ENCODE data around the gene SLC44A4. TPM values are rescaled to one million over a fixed set of nuclear protein-coding genes. Genes with fewer than 3 reads are reported as not detected.

The SLC44A4 gene
- total RNA-seq, 1 experiment from 2014 or later = 124 TPM

DNA sequence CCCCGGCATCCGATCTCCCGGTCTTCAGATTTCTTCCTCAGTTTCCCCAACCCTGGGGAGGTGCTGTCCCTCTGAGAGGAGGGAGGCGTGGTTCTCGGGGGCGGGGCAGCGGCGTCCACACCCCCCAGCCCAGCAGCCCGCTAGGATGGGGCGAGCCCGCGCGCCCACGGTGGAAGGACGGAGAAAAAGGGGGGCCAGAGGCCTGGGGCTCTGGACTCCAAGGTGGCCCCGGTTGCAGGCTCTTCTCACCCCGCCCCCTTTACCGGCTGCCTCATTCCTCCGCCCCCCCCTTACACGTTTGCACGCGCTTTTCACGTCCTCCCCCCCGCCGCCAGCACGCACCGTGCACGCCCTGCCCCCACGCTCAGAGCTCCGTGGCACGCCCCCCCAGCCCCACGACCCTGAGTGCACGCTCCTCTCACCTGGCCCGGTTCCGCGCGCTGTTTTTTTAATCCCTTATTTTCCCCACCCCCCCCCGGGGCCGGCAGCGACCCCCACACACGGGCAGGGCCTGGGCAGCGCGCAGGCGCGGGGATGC is 22.7 kb upstream of the SLC44A4 start:
- peak; percentile 53 for DNase-seq (ENCODE audit: low spot score)

DNA sequence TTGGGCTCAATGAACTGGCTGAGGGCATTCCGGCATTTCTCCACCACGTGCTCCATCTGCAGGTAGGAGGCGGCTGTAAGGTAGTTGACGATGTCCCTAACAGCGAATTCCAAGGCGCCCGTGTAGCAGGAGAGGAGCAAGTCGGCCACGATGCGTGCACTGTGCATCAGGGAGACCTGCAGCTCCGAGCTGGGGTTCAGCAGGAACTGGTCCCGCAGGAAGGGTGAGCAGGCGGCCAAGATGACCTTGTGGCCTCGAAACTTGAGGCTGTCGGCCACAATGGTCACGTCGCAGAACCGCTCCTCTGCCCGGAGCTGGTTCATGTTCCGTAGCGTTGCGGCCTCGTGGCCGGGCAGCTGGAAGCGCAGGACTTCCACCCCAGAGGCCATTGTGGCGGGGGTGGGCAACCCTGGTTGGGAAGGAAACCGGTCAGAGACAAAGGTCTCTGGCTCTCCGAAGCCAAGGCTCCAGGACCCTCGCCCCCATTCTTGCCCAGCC is 22.2 kb upstream of the SLC44A4 start:
- peak; percentile 55 for DNase-seq (ENCODE audit: low spot score)

DNA sequence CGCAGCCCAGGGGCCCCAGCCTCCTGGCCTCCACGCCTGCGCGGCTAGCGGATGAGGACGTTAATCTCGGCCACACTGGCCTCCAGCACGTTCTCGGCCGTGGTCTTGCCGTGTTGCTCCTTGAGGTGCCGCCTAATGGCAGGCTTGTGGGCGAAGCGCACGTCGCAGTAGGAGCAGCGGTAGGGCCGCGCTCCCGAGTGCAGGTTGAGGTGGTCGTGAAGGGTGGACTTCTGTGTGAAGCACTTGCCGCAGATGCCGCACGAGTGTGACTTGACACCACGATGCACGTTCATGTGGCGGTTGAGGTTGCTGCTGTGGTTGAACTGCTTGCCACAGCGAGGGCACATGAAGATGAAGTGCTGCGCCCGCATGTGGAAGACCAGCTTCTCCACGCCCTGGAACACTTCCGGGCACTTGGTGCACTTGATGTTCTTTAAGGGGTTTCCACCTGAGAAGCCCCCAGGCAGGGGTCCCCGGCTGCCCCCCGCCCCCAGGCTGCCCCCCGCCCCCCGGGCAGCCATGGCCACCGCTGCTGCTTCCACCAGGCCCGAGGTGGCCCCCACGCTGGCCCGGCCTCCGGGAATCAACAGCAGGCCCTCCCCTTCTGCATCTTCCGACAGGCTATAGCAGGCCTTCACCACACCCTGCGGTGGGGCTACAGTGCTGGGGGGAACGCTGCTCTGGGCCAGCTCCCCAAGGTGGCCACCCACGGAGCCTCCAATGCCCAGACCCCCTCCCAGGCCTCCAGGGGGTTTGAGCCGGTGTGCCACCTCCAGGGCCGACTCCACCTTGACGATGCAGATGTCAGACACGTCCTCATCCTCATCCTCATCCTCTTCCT is 21.3 kb upstream of the SLC44A4 start:
- no peak for DNase-seq (ENCODE audit: low spot score)

DNA sequence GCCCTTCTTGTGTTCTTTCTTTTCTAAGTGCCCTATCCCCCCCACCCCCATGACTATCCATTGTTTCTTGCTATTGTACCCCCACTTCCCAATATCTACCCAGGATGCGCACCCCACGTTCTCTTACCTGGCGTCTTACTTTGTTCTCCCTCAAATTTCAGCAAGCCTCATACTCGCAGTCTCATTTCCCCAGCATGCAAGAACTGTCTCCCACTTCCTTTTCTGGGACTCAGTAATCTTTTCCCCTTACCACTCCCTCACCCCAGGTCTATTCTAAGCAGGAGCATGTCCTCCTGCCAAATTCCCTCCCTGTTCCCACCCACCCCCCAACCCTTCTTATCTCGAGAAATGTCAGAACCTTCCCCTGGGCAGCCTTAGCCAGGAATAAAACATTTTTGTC is 20.4 kb upstream of the SLC44A4 start:
- no peak for DNase-seq (ENCODE audit: low spot score)

DNA sequence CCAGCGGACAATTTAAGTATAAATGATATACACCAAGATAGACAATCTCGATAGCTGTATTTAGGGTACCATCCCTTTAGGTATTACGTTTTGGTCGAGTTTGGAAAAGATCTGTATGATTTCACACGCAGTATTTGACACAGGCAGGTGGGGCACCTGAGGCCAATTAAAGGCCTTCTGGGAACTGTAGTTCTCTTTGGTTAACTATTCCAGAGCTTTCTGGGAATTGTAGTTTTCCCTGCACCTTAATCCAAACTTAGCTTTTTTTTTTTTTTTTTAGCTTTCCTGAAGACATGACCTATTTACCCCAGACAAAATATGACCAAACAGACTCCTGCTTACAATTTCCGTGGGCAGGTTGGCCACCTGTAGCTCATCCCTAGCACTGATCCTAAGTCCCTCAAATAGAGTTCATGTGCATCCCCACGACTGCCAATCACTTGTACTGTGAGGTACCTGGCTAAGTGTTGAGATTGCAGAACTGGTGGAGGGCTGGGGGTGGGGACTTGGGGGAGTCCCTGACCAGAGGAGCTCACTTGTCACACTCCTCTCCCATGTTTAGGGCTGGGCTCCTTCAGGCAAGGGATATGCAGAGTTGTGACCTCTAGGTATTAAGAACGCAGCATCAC is 19.7 kb upstream of the SLC44A4 start:
- DNase-seq (ENCODE audit: low spot score) = peak; percentile 76

DNA sequence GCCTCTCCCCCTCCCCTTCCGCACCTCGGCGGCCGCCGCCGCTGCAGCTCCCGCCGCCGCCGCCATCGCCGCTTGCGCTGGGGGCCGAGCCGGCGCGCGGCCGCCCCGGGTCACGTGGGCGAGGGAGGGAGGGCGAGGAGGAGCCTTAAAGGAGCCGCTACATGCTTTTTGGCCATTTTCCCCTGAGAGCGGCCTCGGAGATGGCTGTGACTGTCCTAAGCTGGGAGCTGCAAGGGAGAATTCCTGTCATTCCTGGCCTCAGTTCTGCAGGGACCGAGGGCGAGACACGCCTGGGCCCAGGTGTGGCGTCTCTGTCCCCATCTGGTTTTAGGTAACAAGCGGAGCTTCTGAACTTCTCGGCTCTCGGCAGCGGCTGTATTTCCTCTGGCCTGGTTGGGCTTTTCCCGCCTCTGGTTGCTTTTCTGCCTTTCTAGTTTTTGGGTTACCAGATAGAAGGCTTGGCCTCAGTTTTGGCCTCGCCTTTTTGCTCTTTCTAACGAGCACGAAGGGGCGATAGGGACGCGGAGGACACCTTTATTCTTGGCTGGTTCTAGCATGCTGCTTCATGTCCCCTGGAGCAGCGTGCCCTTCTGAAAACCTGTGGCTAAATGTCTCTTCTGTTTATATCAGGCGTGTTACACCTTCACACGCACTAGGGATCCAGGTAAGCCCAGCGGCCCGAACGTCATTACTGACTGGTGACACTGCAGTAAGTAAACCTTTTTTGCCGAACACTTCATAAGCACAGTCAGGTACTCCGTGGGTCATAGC is 19.0 kb upstream of the SLC44A4 start, which contains the start of gene EHMT2:
Gene EHMT2 (minus strand): TSS at position 87 of the 771 bp plus-strand sequence. CDS start 21 bp downstream, at position 66.
- DNase-seq (ENCODE audit: low spot score) = peak; percentile 82

DNA sequence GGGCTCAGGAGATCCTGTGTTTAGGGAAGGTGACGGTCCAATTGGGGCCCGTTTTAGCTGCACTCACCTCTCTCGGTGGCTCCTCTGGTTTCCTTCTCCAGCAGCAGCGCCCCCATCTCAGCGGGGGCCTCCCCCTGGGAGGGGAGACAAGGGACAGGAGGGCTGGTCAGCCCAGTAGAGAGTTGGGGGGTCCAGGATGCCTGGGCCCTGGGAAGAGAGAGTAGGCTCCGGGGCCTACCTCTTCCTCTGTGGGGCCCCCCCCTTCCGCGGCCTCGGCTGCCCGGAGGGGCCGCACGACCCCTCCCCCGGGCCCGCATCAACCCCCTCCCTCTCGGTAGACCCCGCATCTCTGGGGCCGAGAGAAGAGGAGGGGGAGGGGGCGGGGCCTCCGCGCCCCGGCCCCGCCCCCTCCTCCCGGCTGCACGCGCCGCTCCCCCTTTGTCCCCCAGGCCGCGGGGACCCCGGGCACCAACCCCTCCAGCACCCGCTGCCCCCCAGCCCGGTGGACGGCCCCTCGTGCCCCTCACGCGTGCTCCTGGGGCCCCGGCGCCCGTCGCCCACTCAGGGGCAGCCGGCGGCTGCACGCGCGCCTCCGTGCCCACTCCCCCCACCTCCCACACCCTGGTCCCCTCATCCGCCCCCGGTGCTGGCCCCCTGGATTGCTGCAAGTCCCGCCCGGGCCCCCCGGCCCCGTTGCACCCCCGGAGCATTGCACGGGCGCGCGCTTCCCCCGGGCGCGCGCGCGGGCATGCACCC is 18.2 kb upstream of the SLC44A4 start:
- no peak for DNase-seq (ENCODE audit: low spot score)

DNA sequence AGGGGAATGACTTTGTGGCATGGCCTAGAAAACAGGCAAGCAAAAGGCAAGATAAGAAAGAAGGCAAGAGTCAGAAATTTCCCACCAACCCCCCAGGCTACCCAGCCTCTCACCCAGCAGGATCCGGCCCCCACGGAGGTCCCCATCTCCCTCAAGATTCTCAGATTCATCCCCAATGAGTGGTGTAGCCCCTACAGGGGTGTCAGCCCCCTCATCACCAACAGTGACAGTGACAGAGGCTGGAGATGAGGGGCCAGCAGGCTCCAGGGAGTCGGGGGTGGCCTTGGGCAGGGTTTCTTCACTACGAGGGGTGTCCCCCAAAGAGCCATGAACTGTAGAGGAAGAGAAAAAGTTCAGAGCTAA is 17.7 kb upstream of the SLC44A4 start:
- no peak for DNase-seq (ENCODE audit: low spot score)

DNA sequence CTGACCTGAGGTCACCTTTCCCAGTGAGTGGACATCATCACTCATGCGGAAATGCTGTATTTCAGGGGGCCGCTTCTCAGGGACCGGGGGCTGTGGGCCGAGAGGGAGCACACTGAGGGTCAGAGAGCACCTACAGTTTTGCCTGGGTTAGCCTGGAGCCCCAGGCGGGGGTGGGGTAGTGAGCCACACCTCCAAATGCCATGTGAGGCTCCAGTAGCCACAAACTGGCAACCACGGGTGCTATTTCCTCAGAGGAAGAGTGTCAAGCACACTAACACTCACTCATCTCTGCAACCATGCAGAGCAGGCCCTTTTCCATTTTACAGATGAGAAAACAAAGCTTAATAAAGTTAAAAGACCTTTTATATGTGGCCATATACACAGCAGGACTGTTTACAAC is 14.0 kb upstream of the SLC44A4 start:
- no peak for DNase-seq (ENCODE audit: low spot score)

DNA sequence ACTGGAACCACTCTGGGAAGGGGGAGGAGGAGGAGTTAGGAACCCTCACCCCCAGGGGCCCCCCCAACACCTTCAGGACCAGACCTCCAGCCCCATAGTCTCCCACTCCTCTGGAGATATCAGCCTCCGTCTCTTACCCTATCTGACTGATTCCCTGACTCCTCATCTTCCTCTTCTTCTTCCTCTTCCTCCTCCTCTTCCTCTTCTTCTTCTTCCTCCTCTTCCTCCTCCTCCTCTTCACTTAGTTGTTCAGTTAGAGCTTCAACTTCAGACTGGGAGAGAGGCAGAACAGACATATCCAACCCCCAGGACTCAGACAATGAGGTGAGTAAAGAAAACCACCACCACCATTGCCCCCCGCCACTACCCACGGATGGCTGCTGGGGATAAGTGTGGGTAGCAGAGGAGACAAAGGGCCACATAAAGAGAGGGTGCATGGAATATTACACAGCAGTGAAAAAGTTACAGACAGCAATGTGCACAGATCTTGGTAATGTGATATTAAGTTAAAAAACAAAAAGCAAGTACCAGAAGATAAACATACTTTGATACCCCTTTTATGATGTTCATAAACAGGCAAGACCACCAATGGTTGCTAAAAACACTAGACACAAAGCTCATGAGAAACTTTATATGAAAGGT is 10.7 kb upstream of the SLC44A4 start:
- no peak for DNase-seq (ENCODE audit: low spot score)

DNA sequence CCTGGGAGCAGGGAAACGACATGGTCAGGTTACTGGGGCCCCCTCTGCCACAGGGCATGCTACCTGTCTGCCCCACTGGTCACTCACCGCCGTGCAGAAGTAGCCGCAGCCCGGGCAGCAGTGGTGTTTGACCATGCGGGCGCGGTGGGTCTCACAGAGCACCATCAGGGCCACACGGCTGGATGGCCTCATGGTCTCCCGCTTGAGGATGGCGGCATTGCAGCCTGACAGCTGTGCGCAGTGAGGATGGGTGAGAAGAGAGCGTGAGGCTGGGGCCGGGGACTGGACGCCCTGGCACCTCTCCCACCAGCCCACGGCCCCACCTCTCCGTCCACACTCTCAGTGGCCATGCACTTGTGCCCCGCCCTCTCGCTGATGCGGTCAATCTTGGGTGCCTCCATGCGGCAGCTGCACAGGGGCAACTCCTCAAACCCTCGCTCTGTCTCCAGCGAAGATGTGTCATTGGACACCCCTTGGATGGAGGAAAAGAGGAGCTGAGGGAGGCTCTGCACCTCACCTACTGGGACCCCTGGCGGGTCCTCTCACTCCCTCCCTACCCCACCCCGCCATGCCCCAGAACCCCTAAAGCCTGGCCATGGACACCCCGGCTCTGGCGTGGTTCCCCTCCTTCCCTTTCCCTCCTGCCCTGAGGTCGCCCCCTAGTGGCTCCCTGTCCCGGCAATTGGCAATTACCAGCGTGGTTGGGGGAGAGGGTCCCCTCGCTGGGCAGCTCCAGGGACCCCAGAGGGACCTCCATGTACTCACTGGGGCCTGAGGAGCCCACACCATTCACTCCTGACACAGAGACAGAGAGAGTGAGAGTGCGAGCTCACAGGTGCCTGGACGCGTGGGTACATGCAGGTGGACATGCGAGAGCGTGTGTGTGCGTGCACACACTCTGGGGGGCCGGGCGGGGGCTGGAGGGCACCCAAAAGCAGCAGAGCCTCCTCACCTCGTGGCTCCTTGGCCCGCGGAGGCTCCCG is 9.8 kb upstream of the SLC44A4 start:
- peak; percentile 25 for DNase-seq (ENCODE audit: low spot score)

DNA sequence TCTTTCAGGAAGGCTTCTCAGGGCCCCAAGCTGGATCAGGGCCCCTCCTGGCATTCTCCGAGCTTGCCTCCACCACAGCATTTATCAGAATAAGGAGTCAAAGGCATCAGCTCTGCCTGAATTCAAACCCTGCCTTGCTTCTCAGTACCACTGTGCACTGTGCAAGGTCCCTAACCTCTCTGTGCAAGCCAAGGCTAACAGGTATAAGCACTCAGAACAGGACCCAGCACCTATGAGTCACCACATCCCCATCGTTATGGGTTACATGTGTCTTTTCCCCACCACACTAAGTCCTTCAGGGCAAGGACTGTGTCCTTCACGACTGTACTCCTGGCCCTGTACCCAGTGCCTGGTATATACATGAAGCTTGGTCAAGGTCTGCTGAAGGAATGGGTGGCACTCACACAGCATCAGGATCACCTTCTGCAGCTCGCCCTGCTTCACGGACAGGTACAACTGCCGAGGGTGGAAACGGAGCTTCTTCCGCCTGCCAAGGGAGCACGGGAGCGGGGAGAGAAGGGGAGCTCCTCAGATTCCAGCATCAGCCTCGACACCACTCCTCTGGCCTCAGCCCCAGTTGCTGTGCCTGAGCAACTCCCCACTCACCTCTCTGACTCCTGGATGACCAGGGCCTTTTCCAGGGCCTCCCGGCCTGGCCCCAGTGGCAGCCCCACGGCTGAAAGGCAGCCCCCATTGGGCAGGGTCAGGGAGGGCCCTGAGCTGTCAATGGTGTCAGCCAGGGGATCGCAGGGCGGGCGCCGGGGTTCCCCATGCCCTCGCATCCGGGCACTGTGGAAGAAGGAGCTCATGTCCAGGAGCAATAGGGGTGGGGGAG is 8.6 kb upstream of the SLC44A4 start:
- DNase-seq (ENCODE audit: low spot score) = no peak

DNA sequence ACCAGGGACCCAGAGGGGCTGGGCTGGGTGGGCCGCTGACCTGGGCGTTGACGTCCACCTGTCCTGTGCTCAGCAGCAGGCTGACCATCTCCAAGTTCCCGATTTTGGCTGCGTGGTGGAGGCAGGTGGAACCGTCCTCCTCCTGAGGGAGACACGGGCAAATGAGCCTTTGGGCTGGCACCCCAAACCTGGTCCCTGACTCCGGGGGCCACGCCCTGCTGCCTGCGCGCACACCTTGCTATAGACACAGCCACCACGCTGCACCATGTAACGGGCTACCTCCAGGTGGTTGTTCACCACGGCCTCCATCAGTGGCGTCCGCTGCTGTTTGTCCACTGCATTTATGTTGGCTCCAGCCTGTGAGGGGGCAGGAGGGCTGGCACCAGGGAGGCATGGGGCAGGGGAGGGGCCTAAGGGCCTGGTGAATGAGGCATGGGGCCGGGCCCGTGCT is 7.8 kb upstream of the SLC44A4 start:
- no peak for DNase-seq (ENCODE audit: low spot score)

DNA sequence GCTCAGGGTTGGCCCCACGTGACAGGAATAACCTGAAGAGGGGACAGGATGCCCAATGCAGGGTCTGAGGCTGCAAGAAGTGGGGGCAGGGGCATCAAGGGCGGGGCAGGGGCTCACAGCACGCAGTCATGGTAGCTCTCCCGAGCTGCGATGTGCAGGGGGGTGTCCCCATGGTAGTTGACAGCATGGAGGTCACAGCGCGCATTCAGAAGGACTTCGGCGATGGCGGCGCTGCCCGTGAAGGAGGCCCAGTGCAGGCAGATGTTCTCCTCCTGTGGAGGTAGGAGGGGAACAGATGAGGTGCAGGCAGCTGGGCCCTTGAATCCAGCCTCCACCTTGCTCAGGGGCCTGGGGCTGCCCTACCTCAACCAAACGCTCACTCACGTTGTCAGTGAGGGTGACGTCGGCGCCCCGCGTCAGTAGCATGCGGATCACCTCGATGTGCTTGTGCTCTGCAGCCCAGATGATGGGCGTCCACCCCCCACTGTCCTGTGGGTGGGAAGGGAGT is 5.8 kb upstream of the SLC44A4 start:
- no peak for DNase-seq (ENCODE audit: low spot score)

DNA sequence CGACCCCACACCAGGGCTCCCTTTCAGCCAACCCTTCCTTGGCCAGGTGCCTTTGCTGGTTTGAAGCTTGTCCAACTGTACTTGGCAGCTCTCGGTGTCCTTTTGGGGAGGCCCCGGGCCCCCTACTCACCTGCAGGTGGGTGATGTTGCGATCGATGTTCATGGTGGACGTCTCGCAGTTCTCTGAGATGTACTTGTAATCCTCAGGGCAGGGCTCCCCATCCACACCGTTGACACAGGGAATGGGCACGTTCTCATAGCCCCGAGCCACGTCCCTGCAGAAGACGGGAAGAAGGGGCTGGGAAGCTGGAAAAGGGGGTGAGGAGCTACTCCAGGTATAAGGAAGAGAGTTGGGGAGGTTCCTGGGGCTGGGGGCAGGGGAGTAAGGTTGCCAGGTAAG is 4.9 kb upstream of the SLC44A4 start:
- no peak for DNase-seq (ENCODE audit: low spot score)

DNA sequence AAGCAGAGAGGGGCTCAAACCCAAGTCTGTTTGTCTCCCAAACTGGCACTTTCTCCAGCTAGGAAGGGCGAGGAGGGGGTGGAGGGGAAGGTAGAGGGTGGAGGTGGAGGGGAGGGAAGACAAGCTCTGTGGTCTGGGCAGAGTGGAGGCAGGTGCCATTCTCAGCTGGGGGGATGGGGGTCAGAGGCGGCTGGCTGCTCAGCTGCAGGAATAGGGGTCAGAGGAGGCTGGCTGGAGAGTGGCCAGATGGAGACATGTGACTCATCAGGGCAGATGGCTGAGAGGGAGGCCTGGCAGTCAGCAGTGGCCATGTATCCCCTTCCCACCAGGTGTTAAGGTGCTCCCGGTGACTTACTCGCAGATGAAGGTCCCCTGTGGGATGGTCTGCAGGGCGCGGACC is 3.5 kb upstream of the SLC44A4 start:
- DNase-seq (ENCODE audit: low spot score) = no peak

DNA sequence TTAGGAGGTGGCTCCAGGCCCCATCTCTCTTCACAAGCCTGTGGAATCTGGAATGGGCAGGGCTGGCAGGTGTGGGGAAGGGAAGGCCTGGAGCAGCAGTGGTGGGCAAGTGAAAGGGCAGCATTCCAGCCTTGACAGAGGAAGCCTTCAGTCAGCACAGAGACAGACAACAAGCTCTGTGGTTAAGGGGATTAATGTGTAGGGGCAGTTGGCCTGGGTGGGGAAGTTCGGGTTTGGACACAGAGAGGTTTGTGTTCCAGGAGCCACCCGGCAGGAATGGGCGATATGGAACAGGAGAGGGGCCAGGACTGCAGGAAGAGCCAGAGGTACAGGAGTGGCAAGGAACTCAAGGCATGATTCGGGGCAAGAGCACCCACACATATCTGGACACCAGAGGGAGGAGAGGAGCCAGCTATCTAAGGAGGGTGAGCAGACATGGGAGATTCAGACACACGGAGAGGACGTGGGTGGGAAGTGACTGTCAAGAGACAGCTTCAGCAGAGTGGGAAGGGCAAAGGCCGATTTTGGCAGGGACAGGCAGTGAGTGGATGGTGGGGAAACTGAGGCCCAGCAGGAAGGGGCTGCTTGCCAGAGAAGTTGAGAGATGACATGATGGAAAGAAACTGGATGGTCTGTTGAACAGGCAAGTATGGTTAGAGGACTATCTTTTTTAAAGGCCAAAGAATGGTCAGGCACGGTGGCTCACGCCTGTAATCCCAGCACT is 2.5 kb upstream of the SLC44A4 start:
- no peak for DNase-seq (ENCODE audit: low spot score)

DNA sequence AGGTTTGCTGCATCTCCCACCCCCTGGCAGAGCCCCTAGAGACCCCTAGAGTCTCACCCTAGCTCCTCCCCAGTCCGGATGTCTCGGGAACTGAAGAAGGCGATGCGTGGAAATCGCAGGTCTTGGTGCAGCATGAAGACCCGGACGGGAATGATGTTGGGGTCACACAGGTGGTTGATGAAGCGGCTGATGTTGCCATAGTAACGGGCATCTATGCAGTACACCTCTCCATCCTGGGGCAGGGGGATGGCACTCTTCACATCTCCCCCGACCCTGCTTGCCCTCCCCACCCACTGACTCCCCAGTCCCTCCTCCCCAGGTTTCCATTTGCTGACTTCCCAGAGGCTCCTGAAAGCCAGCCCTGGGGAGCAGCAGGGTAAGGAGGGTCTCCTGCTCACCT is 1.8 kb upstream of the SLC44A4 start:
- DNase-seq (ENCODE audit: low spot score) = no peak

All from HT-29 (cell line).